Measurements from ENCODE around the gene MXRA5.

DNA sequence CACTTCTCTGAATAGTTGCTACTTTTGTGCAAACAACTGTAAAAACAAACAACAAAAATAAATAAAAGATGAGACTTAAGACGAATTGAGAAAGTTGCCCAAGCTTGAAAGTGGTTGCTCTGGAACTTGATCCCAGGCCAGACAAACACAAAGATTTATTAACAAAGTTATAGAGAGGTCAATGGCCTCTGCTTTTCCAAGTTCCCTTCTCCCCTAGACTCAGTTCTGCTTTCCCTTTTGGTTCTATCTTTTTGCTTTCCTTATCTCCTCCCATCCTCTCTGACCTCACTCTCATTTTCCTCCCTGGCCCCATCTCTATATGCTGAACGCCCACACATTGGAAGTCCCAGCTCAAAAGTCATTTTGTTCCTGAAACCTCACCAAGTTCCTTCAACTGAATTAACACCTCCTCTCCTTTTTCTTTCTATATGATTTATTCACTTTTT is 82.7 kb downstream of the MXRA5 start:
- TF ChIP-seq, protein P1, sequence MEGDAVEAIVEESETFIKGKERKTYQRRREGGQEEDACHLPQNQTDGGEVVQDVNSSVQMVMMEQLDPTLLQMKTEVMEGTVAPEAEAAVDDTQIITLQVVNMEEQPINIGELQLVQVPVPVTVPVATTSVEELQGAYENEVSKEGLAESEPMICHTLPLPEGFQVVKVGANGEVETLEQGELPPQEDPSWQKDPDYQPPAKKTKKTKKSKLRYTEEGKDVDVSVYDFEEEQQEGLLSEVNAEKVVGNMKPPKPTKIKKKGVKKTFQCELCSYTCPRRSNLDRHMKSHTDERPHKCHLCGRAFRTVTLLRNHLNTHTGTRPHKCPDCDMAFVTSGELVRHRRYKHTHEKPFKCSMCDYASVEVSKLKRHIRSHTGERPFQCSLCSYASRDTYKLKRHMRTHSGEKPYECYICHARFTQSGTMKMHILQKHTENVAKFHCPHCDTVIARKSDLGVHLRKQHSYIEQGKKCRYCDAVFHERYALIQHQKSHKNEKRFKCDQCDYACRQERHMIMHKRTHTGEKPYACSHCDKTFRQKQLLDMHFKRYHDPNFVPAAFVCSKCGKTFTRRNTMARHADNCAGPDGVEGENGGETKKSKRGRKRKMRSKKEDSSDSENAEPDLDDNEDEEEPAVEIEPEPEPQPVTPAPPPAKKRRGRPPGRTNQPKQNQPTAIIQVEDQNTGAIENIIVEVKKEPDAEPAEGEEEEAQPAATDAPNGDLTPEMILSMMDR (IDR thresholded peaks at IDR 0.05 in 2 of 3, conservative IDR thresholded peaks at IDR 0.05 in 1 of 3; ENCODE audit: control insufficient read depth in 2 of 3, extremely low read depth in 1 of 3, insufficient read depth in 1 of 3, low read depth in 3 of 3, low read length in 3 of 3): no peak
- TF ChIP-seq EZH2 (IDR thresholded peaks at IDR 0.05; ENCODE audit: borderline replicate concordance, control insufficient read depth, low read depth, low read length) (no peak), ZNF274 (IDR thresholded peaks at IDR 0.05; ENCODE audit: insufficient read depth, insufficient read length) (no peak), STAT3 (IDR thresholded peaks at IDR 0.05; ENCODE audit: low read depth, low read length) (no peak)
